ENCODE data around the gene RAX2.
A peak's percentile ranks its signal among the peaks of the same experiment; 100 is the strongest.

RAX2 gene

GRCh38 chr19:3745363-3746045, 26.5 kb downstream of the RAX2 start:
- H3K4me3 ChIP-seq (ENCODE audit: low read depth, low read length), result no peak overlapping the region
- no peak for DNase-seq (ENCODE audit: low read depth)
- TF ChIP-seq CTCF (conservative IDR thresholded peaks at IDR 0.05; ENCODE audit: low read depth, low read length), result no peak

DNA sequence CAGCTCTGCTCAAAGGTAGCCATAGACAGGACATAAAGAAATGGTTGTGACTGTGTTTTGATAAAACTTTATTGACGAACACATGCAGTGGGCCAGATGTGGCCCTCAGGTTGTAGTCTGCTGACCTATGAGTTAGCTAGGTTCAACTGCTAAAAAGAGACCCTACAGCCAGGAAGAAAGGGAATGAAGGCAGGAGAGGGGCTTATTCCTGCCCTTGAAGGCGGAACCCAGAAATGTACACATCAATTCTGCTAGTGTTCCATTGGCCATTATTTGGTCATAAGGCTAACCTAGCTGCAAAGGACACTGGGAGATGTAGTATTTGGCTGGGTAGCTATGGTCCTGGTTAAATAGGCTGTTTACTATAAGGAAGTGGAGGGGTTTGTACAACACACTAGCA, 28.5 kb downstream of the RAX2 start:
- DNase-seq (ENCODE audit: low read depth), result peak; percentile 48
- no peak overlapping the region for H3K4me3 ChIP-seq (ENCODE audit: low read depth, low read length)
- no peak for TF ChIP-seq CTCF (conservative IDR thresholded peaks at IDR 0.05; ENCODE audit: low read depth, low read length)

DNA sequence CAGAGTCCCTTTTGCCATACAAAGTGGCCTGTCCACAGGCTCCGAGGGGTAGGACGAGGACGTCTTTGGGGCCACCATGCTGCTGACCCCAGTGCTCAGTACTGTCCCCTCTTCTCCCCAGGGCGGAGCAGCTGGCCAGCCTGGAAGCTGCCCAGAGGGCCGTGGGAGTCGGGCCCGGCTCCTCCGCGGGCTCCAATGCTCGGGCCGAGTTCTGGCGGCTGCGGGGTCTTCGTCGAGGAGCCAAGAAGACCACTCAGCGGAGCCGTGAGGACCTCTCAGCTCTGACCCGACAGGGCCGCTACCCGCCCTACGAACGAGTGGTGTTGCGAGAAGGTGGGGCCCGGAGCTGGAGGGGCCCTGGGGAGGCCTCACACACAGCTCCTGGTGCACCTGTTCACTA, 31.6 kb downstream of the RAX2 start:
- no peak for DNase-seq (ENCODE audit: low read depth)
- no peak overlapping the region for H3K4me3 ChIP-seq (ENCODE audit: low read depth, low read length)
- TF ChIP-seq CTCF (conservative IDR thresholded peaks at IDR 0.05; ENCODE audit: low read depth, low read length), result no peak

DNA sequence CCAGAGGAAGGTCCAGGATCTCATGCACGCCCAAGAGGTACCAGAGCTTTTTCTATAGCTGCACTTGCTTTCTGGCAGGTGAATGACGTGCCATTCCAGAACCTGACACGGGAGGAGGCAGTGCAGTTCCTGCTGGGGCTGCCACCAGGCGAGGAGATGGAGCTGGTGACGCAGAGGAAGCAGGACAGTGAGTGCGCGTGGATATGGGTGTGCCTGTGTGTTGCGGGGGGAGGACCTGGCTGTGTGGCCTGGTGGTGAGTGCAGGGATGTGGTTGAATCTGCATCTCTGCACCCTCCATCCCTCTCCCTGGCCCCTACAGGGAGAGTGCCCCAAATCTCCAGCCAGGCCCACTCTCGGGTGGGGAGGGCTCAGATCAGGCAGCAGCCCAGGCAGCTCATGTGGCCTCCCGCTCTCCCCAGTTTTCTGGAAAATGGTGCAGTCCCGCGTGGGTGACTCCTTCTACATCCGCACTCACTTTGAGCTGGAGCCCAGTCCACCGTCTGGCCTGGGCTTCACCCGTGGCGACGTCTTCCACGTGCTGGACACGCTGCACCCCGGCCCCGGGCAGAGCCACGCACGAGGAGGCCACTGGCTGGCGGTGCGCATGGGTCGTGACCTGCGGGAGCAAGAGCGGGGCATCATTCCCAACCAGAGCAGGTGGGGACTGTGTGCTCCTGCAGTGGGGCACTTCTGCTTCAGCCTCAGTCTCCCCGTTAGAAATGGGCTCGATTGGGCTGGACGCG, 33.4 kb downstream of the RAX2 start:
- TF ChIP-seq CTCF (conservative IDR thresholded peaks at IDR 0.05; ENCODE audit: low read depth, low read length), result no peak
- no peak overlapping the region for H3K4me3 ChIP-seq (ENCODE audit: low read depth, low read length)
- DNase-seq (ENCODE audit: low read depth), result no peak

DNA sequence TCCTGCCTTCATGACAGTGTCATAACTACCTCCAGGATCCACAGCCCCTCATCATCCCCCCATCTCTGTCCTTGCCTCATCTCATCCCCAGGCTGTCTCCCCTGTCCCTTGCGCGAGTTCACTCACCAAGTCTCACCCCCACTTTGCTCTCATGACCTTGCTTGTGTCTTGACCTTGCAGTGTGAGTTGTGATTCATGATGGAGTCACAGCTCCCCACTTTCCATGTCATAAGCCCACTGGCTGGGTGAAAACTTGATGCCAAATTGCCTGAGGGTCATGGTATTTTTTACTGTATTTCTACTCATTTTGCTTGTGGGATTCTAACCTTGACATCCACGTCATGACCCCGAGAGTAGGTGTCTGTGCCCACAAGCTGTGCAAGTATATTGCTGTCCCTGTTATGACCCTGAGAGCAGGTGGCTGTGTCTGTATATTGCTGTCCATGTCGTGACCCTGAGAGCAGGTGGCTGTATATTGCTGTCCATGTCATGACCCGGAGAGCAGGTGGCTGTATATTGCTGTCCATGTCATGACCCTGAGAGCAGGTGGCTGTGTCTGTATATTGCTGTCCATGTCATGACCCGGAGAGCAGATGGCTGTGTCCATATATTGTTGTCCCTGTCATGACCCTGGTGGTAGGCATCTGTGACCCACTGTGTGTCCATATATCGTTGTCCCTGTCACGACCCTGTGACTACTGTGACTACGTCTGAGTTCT, 34.4 kb downstream of the RAX2 start:
- no peak overlapping the region for H3K4me3 ChIP-seq (ENCODE audit: low read depth, low read length)
- no peak for DNase-seq (ENCODE audit: low read depth)
- no peak for TF ChIP-seq CTCF (conservative IDR thresholded peaks at IDR 0.05; ENCODE audit: low read depth, low read length)

DNA sequence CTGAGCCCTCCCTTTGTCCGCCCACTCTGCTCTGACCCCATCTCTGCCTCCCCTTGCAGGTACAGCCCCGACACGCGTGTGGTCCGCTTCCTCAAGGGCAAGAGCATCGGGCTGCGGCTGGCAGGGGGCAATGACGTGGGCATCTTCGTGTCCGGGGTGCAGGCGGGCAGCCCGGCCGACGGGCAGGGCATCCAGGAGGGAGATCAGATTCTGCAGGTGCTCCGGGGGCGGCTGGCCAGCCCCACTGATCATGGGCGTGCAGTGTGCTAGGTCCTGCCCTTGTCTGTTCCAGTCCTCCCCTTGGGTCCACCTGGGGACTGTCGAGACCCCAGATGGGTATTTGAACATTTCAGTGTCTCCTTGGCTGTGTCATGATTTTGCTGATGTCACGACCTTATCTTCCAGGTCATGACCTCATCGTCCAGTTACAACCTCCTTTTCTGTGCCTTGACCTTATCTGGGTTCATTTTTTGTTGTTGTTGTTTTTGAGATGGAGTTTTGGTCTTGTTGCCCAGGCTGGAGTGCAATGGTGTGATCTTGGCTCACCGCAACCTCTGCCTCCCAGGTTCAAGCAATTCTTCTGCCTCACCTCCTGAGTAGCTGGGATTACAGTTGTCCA, 35.8 kb downstream of the RAX2 start:
- no peak for TF ChIP-seq CTCF (conservative IDR thresholded peaks at IDR 0.05; ENCODE audit: low read depth, low read length)
- DNase-seq (ENCODE audit: low read depth), result no peak
- no peak overlapping the region for H3K4me3 ChIP-seq (ENCODE audit: low read depth, low read length)
